CD4-positive, CD25-positive, alpha-beta regulatory T cell (primary cell): Measurements from ENCODE around the gene DEXI. TPM values are rescaled to one million over a fixed set of nuclear protein-coding genes. Genes with fewer than 3 reads are reported as not detected.
"Not testable (repeated sequence)": the region's sequence is repeated elsewhere in the genome, so short reads cannot be mapped to it uniquely, and the experiment has no call there.

Source experiments
- ATAC-seq, 2 donors: fragments of 150-1000 bp; cut with Tn5 transposase; one replicate each; pipeline ENCODE4 v1.10.0; 2021; ENCODE audit warnings: low read depth in 2 of 2, moderate number of reproducible peaks in 2 of 2, moderate library complexity in 1 of 2
- DNase-seq, 3 donors: peaks; one replicate each; pipeline versions ENCODE4 v3.0.0 to v3.0.0-alpha.2; 2012 to 2022; ENCODE audit warnings: mixed read lengths in 1 of 3
- H3K27ac ChIP-seq: one replicate; pipeline ENCODE4 v1.7.0; 2013; ENCODE audit warnings: mild to moderate bottlenecking, low read length; ENCODE audit not compliant: insufficient read depth, poor library complexity, severe bottlenecking
- H3K27me3 ChIP-seq: one replicate; pipeline ENCODE4 v1.7.0; 2013; ENCODE audit warnings: low read length; ENCODE audit not compliant: control insufficient read depth, insufficient read depth
- H3K36me3 ChIP-seq: one replicate; pipeline ENCODE4 v1.7.0; 2013; ENCODE audit warnings: mild to moderate bottlenecking, low read length, moderate library complexity; ENCODE audit not compliant: control insufficient read depth, insufficient read depth
- H3K4me1 ChIP-seq: 2 replicates; pipeline ENCODE4 v1.7.0; 2013; ENCODE audit warnings: mild to moderate bottlenecking, low read length; ENCODE audit not compliant: insufficient read depth, control insufficient read depth, poor library complexity, severe bottlenecking
- H3K4me3 ChIP-seq: one replicate; pipeline ENCODE4 v1.7.0; 2013; ENCODE audit warnings: low read depth, mild to moderate bottlenecking, low read length, moderate library complexity
- H3K9me3 ChIP-seq, 2 experiments: 1 replicate in 1 of 2; 2 replicates in 1 of 2; pipeline ENCODE4 v1.7.0; 2013; ENCODE audit warnings: low read length in 2 of 2, mild to moderate bottlenecking in 1 of 2, moderate library complexity in 1 of 2; ENCODE audit not compliant: control insufficient read depth in 2 of 2
- H3K27ac Mint-ChIP-seq, 3 donors: one replicate each; pipeline ENCODE4 v1.8.0; 2020 to 2022; ENCODE audit warnings: mild to moderate bottlenecking in 3 of 3, mixed read lengths in 3 of 3, moderate library complexity in 2 of 3
- H3K27me3 Mint-ChIP-seq: one replicate; pipeline ENCODE4 v1.8.0; 2022; ENCODE audit warnings: mild to moderate bottlenecking, mixed read lengths
- H3K36me3 Mint-ChIP-seq: one replicate; pipeline ENCODE4 v1.8.0; 2020; ENCODE audit warnings: mixed read lengths
- H3K4me1 Mint-ChIP-seq, 4 donors: one replicate each; pipeline ENCODE4 v1.8.0; 2020 to 2022; ENCODE audit warnings: mixed read lengths in 4 of 4, mild to moderate bottlenecking in 1 of 4
- H3K4me3 Mint-ChIP-seq, 4 donors: one replicate each; pipeline ENCODE4 v1.8.0; 2020 to 2022; ENCODE audit warnings: mild to moderate bottlenecking in 4 of 4, mixed read lengths in 4 of 4, moderate library complexity in 3 of 4
- H3K9me3 Mint-ChIP-seq, 7 donors: one replicate each; pipeline ENCODE4 v1.8.0; 2020 to 2022; ENCODE audit warnings: mixed read lengths in 7 of 7, mild to moderate bottlenecking in 3 of 7, moderate library complexity in 2 of 7
- polyA plus RNA-seq, 4 donors: library from polyadenylated mRNA; unstranded; fragments of 300-500 nt; fragmentation: Illumina TruSeq; gene quantifications; one replicate each; pipeline ENCODE4 v1.2.3, GENCODE V29; 2021
- total RNA-seq: library from RNA; stranded (reverse); gene quantifications from one replicate; pipeline ENCODE4 v1.2.3, GENCODE V29; 2022

Gene DEXI
- total and polyA plus RNA-seq, 5 donors from 2014 or later: 15.7 to 53.5 (median 50.9) TPM

GRCh38 chr16:10967986-10968385, 25.7 kb upstream of the DEXI start:
- Histone ChIP-seq H3K36me3 (peaks cover 36% of the 10 kb centered on the region), H3K27me3 (no peaks in the 10 kb centered on the region), H3K9me3 (no peaks in the 10 kb centered on the region), H3K4me3 (no peak overlapping the region), H3K27ac (no peak overlapping the region), H3K4me1 (peaks cover 40% of the 10 kb centered on the region)
- no peak for DNase-seq
- Mint-ChIP-seq H3K4me3 (no peak overlapping the region), H3K36me3 (peaks cover 9% of the 10 kb centered on the region), H3K27ac (peak overlapping the region in 1 of 3 donors; percentile 58), H3K9me3 (no peaks in the 10 kb centered on the region), H3K4me1 (peaks cover 23 to 47% (median 36%) of the 10 kb centered on the region in 4 donors), H3K27me3 (no peaks in the 10 kb centered on the region)
- no peak for ATAC-seq

- peak overlapping the region in 1 of 4 donors; percentile 9 for H3K4me3 Mint-ChIP-seq
- not testable (repeated sequence) for H3K9me3 ChIP-seq, H3K27me3 ChIP-seq, H3K27me3 Mint-ChIP-seq, H3K27ac ChIP-seq, H3K9me3 Mint-ChIP-seq, H3K4me3 ChIP-seq, ATAC-seq
- H3K27ac Mint-ChIP-seq: peak overlapping the region in 2 of 3 donors; percentile 90 to 93
- Histone ChIP-seq H3K4me1 (peaks cover 25% of the 10 kb centered on the region), H3K36me3 (peaks cover 40% of the 10 kb centered on the region)
- peaks cover 14 to 33% (median 28%) of the 10 kb centered on the region in 4 donors for H3K4me1 Mint-ChIP-seq
- H3K36me3 Mint-ChIP-seq: peaks cover 18% of the 10 kb centered on the region
- peak in 1 of 3 donors; percentile 49 for DNase-seq
Observed at GRCh38 chr16:10966559-10966958, 24.3 kb upstream of the DEXI start.

- Histone ChIP-seq H3K27me3 (no peaks in the 10 kb centered on the region), H3K4me3 (no peak overlapping the region), H3K27ac (peak overlapping the region; percentile 36), H3K36me3 (peaks cover 41% of the 10 kb centered on the region), H3K9me3 (no peaks in the 10 kb centered on the region), H3K4me1 (peaks cover 23% of the 10 kb centered on the region)
- ATAC-seq (no peak), DNase-seq (no peak)
- peak overlapping the region; percentile 90 to 93 (median 90) for H3K27ac Mint-ChIP-seq
- H3K36me3 Mint-ChIP-seq: peaks cover 18% of the 10 kb centered on the region
- H3K9me3 Mint-ChIP-seq: no peaks in the 10 kb centered on the region
- H3K27me3 Mint-ChIP-seq: no peaks in the 10 kb centered on the region
- peak overlapping the region in 2 of 4 donors; percentile 9 to 44 for H3K4me3 Mint-ChIP-seq
- H3K4me1 Mint-ChIP-seq: peaks cover 14 to 30% (median 28%) of the 10 kb centered on the region in 4 donors
Observed at GRCh38 chr16:10966129-10966528, 23.9 kb upstream of the DEXI start.

DNA sequence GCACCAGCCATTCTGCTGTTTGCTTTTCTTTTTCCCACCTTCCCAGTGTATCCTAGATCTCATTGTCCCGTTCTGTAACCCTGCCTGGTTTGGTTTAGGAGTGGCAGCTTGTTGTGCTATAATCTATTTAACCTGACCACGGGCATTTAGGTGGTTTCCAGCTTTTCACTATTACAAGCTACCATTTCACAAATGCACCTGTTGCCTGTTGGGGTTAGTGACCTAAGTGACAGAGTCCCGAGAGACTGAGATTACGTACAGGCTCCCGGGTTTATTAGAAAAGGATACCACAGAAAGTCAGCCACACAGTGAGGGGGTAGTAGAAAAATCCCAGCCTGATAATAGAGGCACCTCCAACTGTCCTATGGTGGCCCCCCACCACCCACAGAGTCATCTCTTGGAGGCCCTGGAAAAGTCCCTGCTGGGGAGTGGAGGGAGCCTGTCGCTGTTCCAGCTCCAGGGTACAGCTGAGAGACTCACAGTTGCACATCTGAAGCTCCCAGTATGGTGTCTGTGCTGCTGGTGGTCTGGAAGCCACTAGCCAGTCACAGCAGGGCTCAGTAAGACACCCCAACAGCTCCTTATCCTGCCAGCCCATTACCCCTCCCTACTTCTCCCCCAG, 23.3 kb upstream of the DEXI start:
- Mint-ChIP-seq H3K36me3 (peaks cover 18% of the 10 kb centered on the region), H3K4me1 (peaks cover 14 to 30% (median 28%) of the 10 kb centered on the region in 4 donors), H3K9me3 (no peaks in the 10 kb centered on the region), H3K4me3 (peak overlapping the region in 2 of 4 donors; percentile 5 to 44), H3K27me3 (no peaks in the 10 kb centered on the region), H3K27ac (peak overlapping the region; percentile 90 to 93 (median 90))
- H3K4me1 ChIP-seq: peaks cover 23% of the 10 kb centered on the region
- H3K9me3 ChIP-seq: no peaks in the 10 kb centered on the region
- peak in 2 of 3 donors; percentile 19 to 62 for DNase-seq
- peak overlapping the region; percentile 84 for H3K27ac ChIP-seq
- peak; percentile 11 to 13 for ATAC-seq
- no peaks in the 10 kb centered on the region for H3K27me3 ChIP-seq
- H3K36me3 ChIP-seq: peaks cover 38% of the 10 kb centered on the region
- H3K4me3 ChIP-seq: peak overlapping the region; percentile 66

DNA sequence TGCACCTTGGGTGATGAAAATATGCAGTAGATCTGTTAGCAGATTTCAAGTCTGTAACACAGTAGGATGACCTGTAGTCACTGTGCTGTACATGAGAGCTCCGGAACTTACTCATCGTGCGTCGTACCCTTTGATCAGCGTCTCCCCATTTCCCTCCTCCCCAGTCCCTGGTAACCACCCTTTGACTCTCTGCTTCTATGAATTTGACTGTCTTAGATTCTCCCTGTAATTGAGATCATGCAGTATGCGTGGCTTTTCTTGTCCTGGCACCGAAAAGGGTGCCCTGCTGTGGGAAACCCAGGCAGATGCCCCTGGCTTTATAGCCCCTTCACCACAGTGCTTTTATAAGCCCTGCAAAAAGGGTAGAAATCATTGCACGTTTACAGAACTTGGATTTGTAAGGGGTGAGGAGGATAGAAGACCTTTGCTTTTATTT, 22.6 kb upstream of the DEXI start:
- Mint-ChIP-seq H3K4me3 (peak overlapping the region; percentile 1 to 79 (median 46)), H3K27me3 (no peaks in the 10 kb centered on the region), H3K9me3 (no peaks in the 10 kb centered on the region), H3K27ac (peak overlapping the region; percentile 90 to 95 (median 93)), H3K36me3 (peaks cover 21% of the 10 kb centered on the region), H3K4me1 (peaks cover 14 to 33% (median 28%) of the 10 kb centered on the region in 4 donors)
- DNase-seq (peak; percentile 62 to 92 (median 71)), ATAC-seq (peak; percentile 93)
- peaks cover 31% of the 10 kb centered on the region for H3K36me3 ChIP-seq
- H3K4me3 ChIP-seq: peak overlapping the region; percentile 66
- H3K9me3 ChIP-seq: no peaks in the 10 kb centered on the region
- no peaks in the 10 kb centered on the region for H3K27me3 ChIP-seq
- peak overlapping the region; percentile 84 for H3K27ac ChIP-seq
- H3K4me1 ChIP-seq: peaks cover 23% of the 10 kb centered on the region

GRCh38 chr16:10964039-10964890, 22.0 kb upstream of the DEXI start:
- Mint-ChIP-seq H3K9me3 (no peaks in the 10 kb centered on the region), H3K27me3 (no peaks in the 10 kb centered on the region), H3K4me1 (peaks cover 14 to 33% (median 28%) of the 10 kb centered on the region in 4 donors), H3K27ac (peak overlapping the region; percentile 90 to 95 (median 93)), H3K36me3 (peaks cover 21% of the 10 kb centered on the region), H3K4me3 (peak overlapping the region; percentile 13 to 82 (median 78))
- H3K36me3 ChIP-seq: peaks cover 31% of the 10 kb centered on the region
- ATAC-seq (peak; percentile 41 to 52), DNase-seq (peak; percentile 73 to 83 (median 77))
- H3K27ac ChIP-seq: peak overlapping the region; percentile 84
- no peaks in the 10 kb centered on the region for H3K27me3 ChIP-seq
- no peaks in the 10 kb centered on the region for H3K9me3 ChIP-seq
- peak overlapping the region; percentile 66 for H3K4me3 ChIP-seq
- peaks cover 23% of the 10 kb centered on the region for H3K4me1 ChIP-seq

DNA sequence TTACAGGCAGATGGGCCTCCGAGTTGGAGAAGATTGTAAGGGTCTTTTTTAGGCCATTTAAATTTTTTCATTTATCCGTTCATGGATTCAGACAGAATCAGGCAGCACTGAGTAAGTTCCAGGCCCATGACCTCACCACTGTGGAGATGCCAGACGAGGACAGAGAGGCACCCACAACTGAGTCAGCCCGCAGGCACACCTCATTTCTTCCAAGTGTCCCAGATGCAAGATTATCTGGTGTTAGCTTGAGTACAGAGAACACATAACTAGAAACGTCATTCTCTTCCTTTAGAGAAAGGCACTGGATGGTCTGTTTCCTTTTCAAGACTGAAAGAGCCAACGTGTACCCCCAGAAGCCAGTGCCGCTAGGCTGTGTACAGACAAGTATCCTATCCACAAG, 19.0 kb upstream of the DEXI start:
- no peaks in the 10 kb centered on the region for H3K9me3 Mint-ChIP-seq
- no peak overlapping the region for H3K27ac ChIP-seq
- H3K27me3 Mint-ChIP-seq: no peaks in the 10 kb centered on the region
- ATAC-seq (no peak), DNase-seq (no peak)
- H3K4me3 Mint-ChIP-seq: no peak overlapping the region
- H3K4me3 ChIP-seq: no peak overlapping the region
- H3K36me3 Mint-ChIP-seq: peaks cover 24% of the 10 kb centered on the region
- H3K36me3 ChIP-seq: peaks cover 22% of the 10 kb centered on the region
- peak overlapping the region in 1 of 3 donors; percentile 50 for H3K27ac Mint-ChIP-seq
- peaks cover 36% of the 10 kb centered on the region for H3K4me1 ChIP-seq
- H3K9me3 ChIP-seq: no peaks in the 10 kb centered on the region
- no peaks in the 10 kb centered on the region for H3K27me3 ChIP-seq
- peaks cover 23 to 45% (median 35%) of the 10 kb centered on the region in 4 donors for H3K4me1 Mint-ChIP-seq
